H9 (cell line): ENCODE data around the gene CD151. TPM values are rescaled to one million over a fixed set of nuclear protein-coding genes. Genes with fewer than 3 reads are reported as not detected.

Experiments used
- DNase-seq: peaks from one replicate; pipeline ENCODE4 v3.0.0-alpha.2; 2017
- H2AFZ ChIP-seq: one replicate; pipeline ENCODE4 v1.6.1; 2013; ENCODE audit warnings: mild to moderate bottlenecking, low read length, control low read depth, moderate library complexity
- H2AK5ac ChIP-seq: 2 replicates; pipeline ENCODE4 v1.6.1; 2013; ENCODE audit warnings: low read length, control low read depth, mixed read lengths; ENCODE audit not compliant: insufficient read length
- H2BK120ac ChIP-seq: one replicate; pipeline ENCODE4 v1.6.1; 2013; ENCODE audit warnings: low read depth, mild to moderate bottlenecking, low read length, control low read depth, inconsistent platforms; ENCODE audit not compliant: poor library complexity, severe bottlenecking
- H2BK12ac ChIP-seq: 2 replicates; pipeline ENCODE4 v1.6.1; 2013; ENCODE audit warnings: low read length, control low read depth, mixed read lengths, low read depth; ENCODE audit not compliant: insufficient read length
- H2BK15ac ChIP-seq: 2 replicates; pipeline ENCODE4 v1.6.1; 2013; ENCODE audit warnings: low read depth, low read length, control low read depth
- H2BK20ac ChIP-seq: one replicate; pipeline ENCODE4 v1.6.1; 2013; ENCODE audit warnings: low read depth, mild to moderate bottlenecking, low read length, control low read depth, inconsistent platforms; ENCODE audit not compliant: poor library complexity, severe bottlenecking
- H2BK5ac ChIP-seq: 2 replicates; pipeline ENCODE4 v1.6.1; 2013; ENCODE audit warnings: low read length, control low read depth, mixed read lengths; ENCODE audit not compliant: insufficient read length
- H3K14ac ChIP-seq: 2 replicates; pipeline ENCODE4 v1.6.1; 2013; ENCODE audit warnings: low read length, control low read depth; ENCODE audit not compliant: insufficient read depth
- H3K18ac ChIP-seq: 2 replicates; pipeline ENCODE4 v1.6.1; 2013; ENCODE audit warnings: low read depth, mild to moderate bottlenecking, mixed read lengths, low read length, control low read depth; ENCODE audit not compliant: insufficient read length
- H3K23ac ChIP-seq: 2 replicates; pipeline ENCODE4 v1.6.1; 2013; ENCODE audit warnings: low read length, control low read depth, mixed read lengths, low read depth; ENCODE audit not compliant: insufficient read length
- H3K23me2 ChIP-seq: 2 replicates; pipeline ENCODE4 v1.6.1; 2013; ENCODE audit warnings: low read depth, mild to moderate bottlenecking, mixed read lengths, low read length, control low read depth; ENCODE audit not compliant: insufficient read length, poor library complexity, severe bottlenecking
- H3K27ac ChIP-seq: 2 replicates; pipeline ENCODE4 v1.5.1; 2013; ENCODE audit warnings: low read length, control low read depth, mixed read lengths, low read depth; ENCODE audit not compliant: insufficient read length
- H3K27me3 ChIP-seq: 2 replicates; pipeline ENCODE4 v1.6.1; 2013; ENCODE audit warnings: low read length, control low read depth, inconsistent platforms; ENCODE audit not compliant: insufficient read depth
- H3K4ac ChIP-seq: 2 replicates; pipeline ENCODE4 v1.6.1; 2013; ENCODE audit warnings: low read depth, mild to moderate bottlenecking, control low read depth, inconsistent platforms, low read length, moderate library complexity
- H3K4me1 ChIP-seq: 2 replicates; pipeline ENCODE4 v1.6.1; 2013; ENCODE audit warnings: low read length, control low read depth, inconsistent platforms; ENCODE audit not compliant: insufficient read depth
- H3K4me2 ChIP-seq: 2 replicates; pipeline ENCODE4 v1.6.1; 2013; ENCODE audit warnings: low read length, control low read depth, mixed read lengths; ENCODE audit not compliant: insufficient read length, insufficient read depth
- H3K56ac ChIP-seq: 2 replicates; pipeline ENCODE4 v1.6.1; 2013; ENCODE audit warnings: low read depth, mild to moderate bottlenecking, mixed read lengths, low read length, control low read depth; ENCODE audit not compliant: insufficient read length
- H3K79me1 ChIP-seq: 2 replicates; pipeline ENCODE4 v1.6.1; 2013; ENCODE audit warnings: low read depth, mild to moderate bottlenecking, moderate library complexity, low read length, control low read depth, inconsistent platforms; ENCODE audit not compliant: insufficient read depth, poor library complexity, severe bottlenecking
- H3K79me2 ChIP-seq: 2 replicates; pipeline ENCODE4 v1.6.1; 2013; ENCODE audit warnings: low read length, control low read depth, inconsistent platforms; ENCODE audit not compliant: insufficient read depth
- H3K9ac ChIP-seq: 2 replicates; pipeline ENCODE4 v1.6.1; 2013; ENCODE audit warnings: low read length, control low read depth, mixed read lengths; ENCODE audit not compliant: insufficient read length; ENCODE audit errors: extremely low read depth
- H3K9me3 ChIP-seq: one replicate; pipeline ENCODE4 v1.6.1; 2013; ENCODE audit warnings: low read depth, low read length, inconsistent platforms; ENCODE audit not compliant: control insufficient read depth
- H3T11ph ChIP-seq: one replicate; pipeline ENCODE4 v1.6.1; 2013; ENCODE audit warnings: mild to moderate bottlenecking, low read length, control low read depth, inconsistent platforms
- H4K20me1 ChIP-seq: one replicate; pipeline ENCODE4 v1.6.1; 2013; ENCODE audit not compliant: control insufficient read depth, insufficient read length, insufficient read depth
- H4K5ac ChIP-seq: 2 replicates; pipeline ENCODE4 v1.6.1; 2013; ENCODE audit warnings: low read depth, mild to moderate bottlenecking, mixed read lengths, low read length, control low read depth; ENCODE audit not compliant: insufficient read length
- H4K8ac ChIP-seq: replicated peaks from 2 replicates; pipeline ENCODE4 v1.6.1; 2013; ENCODE audit warnings: low read length, control low read depth, mixed read lengths, low read depth; ENCODE audit not compliant: insufficient read length
- H4K91ac ChIP-seq: 2 replicates; pipeline ENCODE4 v1.6.1; 2013; ENCODE audit warnings: low read depth, mild to moderate bottlenecking, moderate library complexity, mixed read lengths, low read length, control low read depth; ENCODE audit not compliant: insufficient read length
- H3K27ac Mint-ChIP-seq, 3 experiments: 2 replicates in 2 of 3; 3 replicates in 1 of 3; pipeline ENCODE4 v1.8.0; 2020 to 2021; ENCODE audit warnings: mixed read lengths in 3 of 3, mild to moderate bottlenecking in 1 of 3, moderate library complexity in 1 of 3
- H3K27me3 Mint-ChIP-seq: 2 replicates; pipeline ENCODE4 v1.8.0; 2021; ENCODE audit warnings: low read depth, mild to moderate bottlenecking, moderate library complexity, mixed read lengths
- H3K36me3 Mint-ChIP-seq, 3 experiments: 2 replicates in 2 of 3; 3 replicates in 1 of 3; pipeline ENCODE4 v1.8.0; 2020 to 2021; ENCODE audit warnings: low read depth in 3 of 3, mixed read lengths in 3 of 3; ENCODE audit not compliant: insufficient read depth in 1 of 3
- H3K4me1 Mint-ChIP-seq, 2 experiments: 2 replicates each; pipeline ENCODE4 v1.8.0; 2020; ENCODE audit warnings: mixed read lengths in 2 of 2
- H3K4me3 Mint-ChIP-seq, 2 experiments: 2 replicates in 1 of 2; 3 replicates in 1 of 2; pipeline ENCODE4 v1.8.0; 2020 to 2021; ENCODE audit warnings: mild to moderate bottlenecking in 2 of 2, mixed read lengths in 2 of 2, moderate library complexity in 1 of 2
- H3K9me3 Mint-ChIP-seq, 2 experiments: 2 replicates in 1 of 2; 3 replicates in 1 of 2; pipeline ENCODE4 v1.8.0; 2020; ENCODE audit warnings: mild to moderate bottlenecking in 2 of 2, mixed read lengths in 2 of 2, moderate library complexity in 1 of 2
- WGBS: extraction: QIAGEN DNeasy Blood & Tissue Kit; methylation state at CpG from one replicate; pipeline ENCODE4 v1.1.7; 2013; ENCODE audit warnings: missing lambda C conversion rate, low lambda C conversion rate, mixed read lengths; ENCODE audit not compliant: insufficient read length; ENCODE audit errors: extremely low coverage; 5-methylcytosine and 5-hydroxymethylcytosine counted together
- total RNA-seq: library from RNA; stranded (reverse); gene quantifications from 2 replicates; pipeline ENCODE4 v1.2.1, GENCODE V29; 2021
- TF ChIP-seq, protein P1 (sequence below): fragments of 200-600 bp; sonication (generic); conservative IDR thresholded peaks from 3 replicates; pipeline ENCODE4 v1.8.0; 2021; ENCODE audit warnings: antibody characterized with exemption, mild to moderate bottlenecking

CD151 gene
- total RNA-seq, 1 experiment from 2014 or later: 138 TPM

DNA sequence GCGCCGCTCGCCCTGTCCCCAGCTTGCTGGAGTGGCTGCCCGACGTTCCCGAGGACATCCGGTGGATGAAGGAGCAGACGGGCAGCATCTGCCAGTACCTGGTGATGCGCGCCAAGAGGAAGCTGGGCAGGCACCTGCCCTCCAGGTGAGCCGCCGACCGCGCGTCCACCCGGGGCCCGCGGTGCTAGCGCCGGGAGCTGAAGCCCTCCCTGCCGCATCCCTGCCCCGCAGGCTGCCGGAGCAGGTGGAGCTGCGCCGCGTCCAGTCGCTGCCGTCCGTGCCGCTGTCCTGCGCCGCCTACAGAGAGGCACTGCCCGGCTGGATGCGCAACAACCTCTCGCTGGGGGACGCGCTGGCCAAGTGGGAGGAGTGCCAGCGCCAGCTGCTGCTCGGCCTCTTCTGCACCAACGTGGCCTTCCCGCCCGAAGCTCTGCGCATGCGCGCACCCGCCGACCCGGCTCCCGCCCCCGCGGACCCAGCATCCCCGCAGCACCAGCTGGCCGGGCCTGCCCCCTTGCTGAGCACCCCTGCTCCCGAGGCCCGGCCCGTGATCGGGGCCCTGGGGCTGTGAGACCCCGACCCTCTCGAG is 8.4 kb upstream of the CD151 start:
- DNase-seq: no peak
- H3K23me2 ChIP-seq: peaks cover 16% of the 10 kb centered on the region
- no peaks in the 10 kb centered on the region for H3K79me1 ChIP-seq
- H3K18ac ChIP-seq: no peak overlapping the region
- H3K4me1 ChIP-seq: no peaks in the 10 kb centered on the region; the same call in 1 of the 2 replicates
- no peak overlapping the region for H2BK12ac ChIP-seq
- H3K27ac ChIP-seq: no peak overlapping the region
- H4K5ac ChIP-seq: no peak overlapping the region
- H3T11ph ChIP-seq: no peak overlapping the region
- TF ChIP-seq, protein P1, sequence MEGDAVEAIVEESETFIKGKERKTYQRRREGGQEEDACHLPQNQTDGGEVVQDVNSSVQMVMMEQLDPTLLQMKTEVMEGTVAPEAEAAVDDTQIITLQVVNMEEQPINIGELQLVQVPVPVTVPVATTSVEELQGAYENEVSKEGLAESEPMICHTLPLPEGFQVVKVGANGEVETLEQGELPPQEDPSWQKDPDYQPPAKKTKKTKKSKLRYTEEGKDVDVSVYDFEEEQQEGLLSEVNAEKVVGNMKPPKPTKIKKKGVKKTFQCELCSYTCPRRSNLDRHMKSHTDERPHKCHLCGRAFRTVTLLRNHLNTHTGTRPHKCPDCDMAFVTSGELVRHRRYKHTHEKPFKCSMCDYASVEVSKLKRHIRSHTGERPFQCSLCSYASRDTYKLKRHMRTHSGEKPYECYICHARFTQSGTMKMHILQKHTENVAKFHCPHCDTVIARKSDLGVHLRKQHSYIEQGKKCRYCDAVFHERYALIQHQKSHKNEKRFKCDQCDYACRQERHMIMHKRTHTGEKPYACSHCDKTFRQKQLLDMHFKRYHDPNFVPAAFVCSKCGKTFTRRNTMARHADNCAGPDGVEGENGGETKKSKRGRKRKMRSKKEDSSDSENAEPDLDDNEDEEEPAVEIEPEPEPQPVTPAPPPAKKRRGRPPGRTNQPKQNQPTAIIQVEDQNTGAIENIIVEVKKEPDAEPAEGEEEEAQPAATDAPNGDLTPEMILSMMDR: no peak
- Mint-ChIP-seq H3K9me3 (no peaks in the 10 kb centered on the region; a peak in 1 of 5 replicates), H3K27ac (no peak overlapping the region), H3K27me3 (peaks cover 18% of the 10 kb centered on the region), H3K4me3 (no peak overlapping the region), H3K4me1 (peaks cover 20 to 31% of the 10 kb centered on the region in 2 experiments), H3K36me3 (peaks cover 0 to 26% (median 13%) of the 10 kb centered on the region in 3 experiments)
- H2AFZ ChIP-seq: no peak overlapping the region
- H3K27me3 ChIP-seq: no peaks in the 10 kb centered on the region; the same call in 1 of the 2 replicates
- H2BK20ac ChIP-seq: no peak overlapping the region
- H3K56ac ChIP-seq: no peak overlapping the region
- no peak overlapping the region for H3K4me2 ChIP-seq
- H2BK15ac ChIP-seq: no peak overlapping the region
- H4K20me1 ChIP-seq: no peaks in the 10 kb centered on the region
- H3K79me2 ChIP-seq: no peaks in the 10 kb centered on the region
- no peak overlapping the region for H3K14ac ChIP-seq
- no peak overlapping the region for H2BK120ac ChIP-seq
- no peak overlapping the region for H3K9ac ChIP-seq
- H2AK5ac ChIP-seq: no peak overlapping the region
- no peaks in the 10 kb centered on the region for H3K9me3 ChIP-seq
- H2BK5ac ChIP-seq: no peak overlapping the region
- no peak overlapping the region for H3K4ac ChIP-seq
- no peak overlapping the region for H4K91ac ChIP-seq
- no peak overlapping the region for H4K8ac ChIP-seq
- no CpG with 5 or more reads among the region's 59 CpGs for WGBS
- H3K23ac ChIP-seq: no peak overlapping the region
